Inflammatory macrophage treated with lipopolysaccharide for 1 hour (primary cell): ENCODE data around the gene TJAP1.

ENCODE experiments used
- DNase-seq, 2 donors: peaks; one replicate each; pipeline ENCODE4 v3.0.0-alpha.2; 2020 to 2022

The TJAP1 gene

GRCh38 chr6:43477235-43478007, at the start of gene TJAP1:
TJAP1 (plus strand) TSS chr6:43477570; CDS start chr6:43499002, 21,432 bp downstream.
- DNase-seq = peak; percentile 85 to 95

GRCh38 chr6:43428112-43428570, 49.2 kb upstream of the TJAP1 start:
- peak; percentile 25 to 46 for DNase-seq

GRCh38 chr6:43428874-43429273, 48.5 kb upstream of the TJAP1 start:
- DNase-seq = no peak

- DNase-seq = no peak
Measured at GRCh38 chr6:43432009-43432945, 45.1 kb upstream of the TJAP1 start.

- no peak for DNase-seq
Measured at GRCh38 chr6:43433148-43433547, 44.2 kb upstream of the TJAP1 start.

- DNase-seq = peak; percentile 23 to 57
Measured at GRCh38 chr6:43434001-43434840, 43.1 kb upstream of the TJAP1 start.

GRCh38 chr6:43434943-43435342, 42.4 kb upstream of the TJAP1 start:
- no peak for DNase-seq

- DNase-seq = no peak
Measured at GRCh38 chr6:43435682-43436437, 41.5 kb upstream of the TJAP1 start.

- no peak for DNase-seq
Measured at GRCh38 chr6:43436577-43437282, 40.6 kb upstream of the TJAP1 start.

- no peak for DNase-seq
Measured at GRCh38 chr6:43437700-43438099, 39.7 kb upstream of the TJAP1 start.

- DNase-seq = no peak
Measured at GRCh38 chr6:43442935-43443334, 34.4 kb upstream of the TJAP1 start.

GRCh38 chr6:43444036-43444435, 33.3 kb upstream of the TJAP1 start:
- no peak for DNase-seq

GRCh38 chr6:43444582-43444981, 32.8 kb upstream of the TJAP1 start:
- DNase-seq = no peak

- DNase-seq = no peak
Measured at GRCh38 chr6:43445576-43445975, 31.8 kb upstream of the TJAP1 start.

- DNase-seq = no peak
Measured at GRCh38 chr6:43447604-43448003, 29.8 kb upstream of the TJAP1 start.

GRCh38 chr6:43448916-43449315, 28.5 kb upstream of the TJAP1 start:
- no peak for DNase-seq

- no peak for DNase-seq
Measured at GRCh38 chr6:43450699-43451131, 26.7 kb upstream of the TJAP1 start.

- DNase-seq = no peak
Measured at GRCh38 chr6:43451348-43451747, 26.0 kb upstream of the TJAP1 start.

- no peak for DNase-seq
Measured at GRCh38 chr6:43451939-43452338, 25.4 kb upstream of the TJAP1 start.

- no peak for DNase-seq
Measured at GRCh38 chr6:43452896-43453295, 24.5 kb upstream of the TJAP1 start.

GRCh38 chr6:43453831-43454230, 23.5 kb upstream of the TJAP1 start:
- DNase-seq = no peak
